SK-N-SH (cell line): Measurements from ENCODE around the gene CYREN. TPM values are rescaled to one million over a fixed set of nuclear protein-coding genes. Genes with fewer than 3 reads are reported as not detected.

Experiments used
- CTCF ChIA-PET: fragments of 300-600, 350-600 bp; formaldehyde crosslinking; extraction: SDS; loops from one replicate; lab custom pipeline; 2021; lab: Yijun Ruan, JAX
- POLR2A ChIA-PET: fragments of 350-600 bp; sonication (Branson Sonifier 250); formaldehyde crosslinking; extraction: SDS; loops from one replicate; lab custom pipeline; 2020; ENCODE audit warnings: antibody characterized with exemption, inconsistent platforms; lab: Yijun Ruan, JAX
- DNase-seq: peaks from one replicate; pipeline ENCODE4 v3.0.0; 2012
- H2AFZ ChIP-seq: fragments of 200-600 bp; sonication (generic); 2 replicates; pipeline ENCODE4 v1.8.1; 2016; ENCODE audit warnings: antibody characterized with exemption, mild to moderate bottlenecking, low read depth
- H3F3A ChIP-seq: fragments of 200-600 bp; sonication (generic); replicated peaks from 2 replicates; pipeline ENCODE3; 2016; ENCODE audit warnings: antibody characterized with exemption, mild to moderate bottlenecking; ENCODE audit not compliant: insufficient read depth
- H3K27ac ChIP-seq, 2 experiments: fragments of 200-500 bp in 1 of 2; fragments of 200-600 bp in 1 of 2; sonication (Bioruptor generic) in 1 of 2; sonication (generic), shearing (Covaris generic) in 1 of 2; 2 replicates each; pipeline versions ENCODE4 v1.5.1 to v1.6.1; 2014 to 2016; ENCODE audit warnings: low read depth in 2 of 2, inconsistent platforms in 1 of 2, low read length in 1 of 2, mild to moderate bottlenecking in 1 of 2, mixed read lengths in 1 of 2
- H3K27me3 ChIP-seq: fragments of 200-600 bp; sonication (generic), shearing (Covaris generic); 2 replicates; pipeline ENCODE4 v1.6.1; 2016; ENCODE audit warnings: mixed run types; ENCODE audit not compliant: insufficient read depth
- H3K36me3 ChIP-seq, 2 experiments: fragments of 200-500 bp in 1 of 2; fragments of 200-600 bp in 1 of 2; sonication (Bioruptor generic) in 1 of 2; sonication (generic) in 1 of 2; replicated peaks in 1 of 2; 2 replicates each; pipeline versions ENCODE3 to v1.5.1; 2014 to 2016; ENCODE audit warnings: low read length in 1 of 2, mild to moderate bottlenecking in 1 of 2; ENCODE audit not compliant: insufficient read depth in 2 of 2, control insufficient read depth in 1 of 2
- H3K4me1 ChIP-seq, 2 experiments: fragments of 200-500 bp in 1 of 2; fragments of 200-600 bp in 1 of 2; sonication (Bioruptor generic) in 1 of 2; sonication (generic), shearing (Covaris generic) in 1 of 2; 2 replicates each; pipeline versions ENCODE4 v1.5.1 to v1.6.1; 2014 to 2016; ENCODE audit warnings: low read depth in 1 of 2, low read length in 1 of 2, mixed run types in 1 of 2; ENCODE audit not compliant: insufficient read depth in 2 of 2, control insufficient read depth in 1 of 2
- H3K4me2 ChIP-seq: fragments of 200-600 bp; sonication (generic), shearing (Covaris generic); 2 replicates; pipeline ENCODE4 v1.6.1; 2017; ENCODE audit warnings: mixed run types
- H3K4me3 ChIP-seq, 2 experiments: fragments of 200-500 bp in 1 of 2; fragments of 200-600 bp in 1 of 2; sonication (Bioruptor generic) in 1 of 2; sonication (generic), shearing (Covaris generic) in 1 of 2; 2 replicates each; pipeline versions ENCODE4 v1.5.1 to v1.8.1; 2014 to 2016; ENCODE audit warnings: low read depth in 2 of 2, inconsistent platforms in 1 of 2, low read length in 1 of 2, mild to moderate bottlenecking in 1 of 2, mixed read lengths in 1 of 2, moderate library complexity in 1 of 2
- H3K79me2 ChIP-seq: fragments of 200-600 bp; sonication (generic); 2 replicates; pipeline ENCODE4 v1.8.1; 2017; ENCODE audit warnings: mild to moderate bottlenecking; ENCODE audit not compliant: insufficient read depth
- H3K9ac ChIP-seq: fragments of 200-600 bp; sonication (generic); 2 replicates; pipeline ENCODE4 v1.6.1; 2017; ENCODE audit warnings: mixed run types
- H3K9me2 ChIP-seq: fragments of 200-600 bp; sonication (generic); 2 replicates; pipeline ENCODE4 v1.6.1; 2017; ENCODE audit warnings: mixed run types
- H3K9me3 ChIP-seq: fragments of 200-600 bp; sonication (generic); 2 replicates; pipeline ENCODE4 v1.6.1; 2017; ENCODE audit warnings: mixed run types, mild to moderate bottlenecking, moderate library complexity
- H4K20me1 ChIP-seq: fragments of 200-600 bp; sonication (generic); 2 replicates; pipeline ENCODE4 v1.6.1; 2017; ENCODE audit warnings: mild to moderate bottlenecking, mixed run types; ENCODE audit not compliant: insufficient read depth
- CHD2 ChIP-seq: fragments of 150-350 bp; IDR thresholded peaks from 2 replicates; pipeline ENCODE4 v1.6.1; 2018; ENCODE audit warnings: low read length; ENCODE audit not compliant: partially characterized antibody
- EZH2phosphoT487 ChIP-seq: fragments of 200-600 bp; sonication (generic); IDR thresholded peaks from 2 replicates; pipeline ENCODE4 v1.6.1; 2017; ENCODE audit warnings: low read depth, mixed run types, mild to moderate bottlenecking, antibody characterized with exemption, moderate library complexity, borderline replicate concordance
- FOSL2 ChIP-seq: IDR thresholded peaks from 2 replicates; pipeline ENCODE4 v1.4.0; 2012; ENCODE audit warnings: low read depth, mild to moderate bottlenecking, moderate library complexity, borderline replicate concordance
- FOXJ3 ChIP-seq: sonication (generic); formaldehyde crosslinking; IDR thresholded peaks from 2 replicates; pipeline ENCODE4 v1.5.1; 2020; ENCODE audit warnings: mild to moderate bottlenecking, missing genetic modification reagents
- GABPA ChIP-seq: IDR thresholded peaks from 2 replicates; pipeline ENCODE4 v1.4.0; 2012; ENCODE audit warnings: low read depth, mild to moderate bottlenecking
- GATA2 ChIP-seq: sonication (generic); formaldehyde crosslinking; IDR thresholded peaks from 2 replicates; pipeline ENCODE4 v1.5.0; 2020; ENCODE audit warnings: mild to moderate bottlenecking, missing genetic modification reagents
- IRF3 ChIP-seq: fragments of 150-350 bp; IDR thresholded peaks from 2 replicates; pipeline ENCODE4 v1.6.1; 2016; ENCODE audit warnings: mild to moderate bottlenecking, low read depth, low read length
- JUND ChIP-seq: IDR thresholded peaks from 2 replicates; pipeline ENCODE4 v1.4.0; 2012
- MXI1 ChIP-seq: IDR thresholded peaks from 2 replicates; pipeline ENCODE4 v1.6.1; 2012; ENCODE audit warnings: mild to moderate bottlenecking, low read depth, low read length, improper control_type of control experiment
- NFIC ChIP-seq: IDR thresholded peaks from 2 replicates; pipeline ENCODE4 v1.4.0; 2012; ENCODE audit warnings: borderline replicate concordance
- NRF1 ChIP-seq: IDR thresholded peaks from 2 replicates; pipeline ENCODE4 v1.6.1; 2012; ENCODE audit warnings: low read depth, mild to moderate bottlenecking, low read length
- SIN3A ChIP-seq: IDR thresholded peaks from 2 replicates; pipeline ENCODE4 v1.6.1; 2012; ENCODE audit warnings: low read depth, mild to moderate bottlenecking, low read length, moderate library complexity, borderline replicate concordance
- TCF12 ChIP-seq: IDR thresholded peaks from 2 replicates; pipeline ENCODE4 v1.4.0; 2012
- YY1 ChIP-seq: IDR thresholded peaks from 2 replicates; pipeline ENCODE4 v1.4.0; 2012; ENCODE audit warnings: low read depth, mild to moderate bottlenecking
- WGBS: methylation state at CpG from one replicate; pipeline ENCODE4 v1.1.6; 2017; ENCODE audit warnings: low lambda C conversion rate; 5-methylcytosine and 5-hydroxymethylcytosine counted together
- polyA plus RNA-seq, 3 experiments: library from polyadenylated mRNA; depleted of rRNA; stranded (reverse); fragments of >200 nt; gene quantifications; 2 replicates each; pipeline ENCODE4 v1.2.3, GENCODE V29; 2012
- TF ChIP-seq, protein P1 (sequence below): IDR thresholded peaks from 2 replicates; pipeline ENCODE4 v1.4.0; 2012; ENCODE audit warnings: low read depth, borderline replicate concordance
- TF ChIP-seq, protein P2 (sequence below): IDR thresholded peaks from 2 replicates; pipeline ENCODE4 v1.4.0; 2012; ENCODE audit warnings: low read depth

Gene CYREN
- polyA plus RNA-seq, 1 of the 3 experiments (the other 2 are of a cell fraction) = 53.4 TPM

GRCh38 chr7:135185471-135186260 lies 15.2 kb upstream of the CYREN start:
- no peaks in the 10 kb centered on the region for H3K79me2 ChIP-seq
- 70% methylated on average over 7 of the region's 7 CpGs for WGBS
- H3K4me2 ChIP-seq = no peak overlapping the region
- peaks cover 20% of the 10 kb centered on the region for H3K9me3 ChIP-seq
- no peak for DNase-seq
- H3F3A ChIP-seq = no peaks in the 10 kb centered on the region
- H3K9ac ChIP-seq = no peak overlapping the region
- ChIA-PET CTCF (interaction anchor here (0.6 to 1.2 kb wide), 2 partner anchors 15 to 539 kb away, joined by 3 to 5 read pairs; partner anchors contain the start of genes BPGM and CYREN), POLR2A (no interaction called here)
- no peak overlapping the region for H2AFZ ChIP-seq
- H3K27me3 ChIP-seq = no peaks in the 10 kb centered on the region
- H3K4me3 ChIP-seq = no peak overlapping the region
- peaks cover 0 to 10% of the 10 kb centered on the region in 2 experiments; a peak in 2 of 4 replicates for H3K4me1 ChIP-seq
- TF ChIP-seq FOSL2 (no peak), NRF1 (no peak), GATA2 (CRISPR knock-in tag) (no peak), FOXJ3 (CRISPR knock-in tag) (no peak), CHD2 (no peak), IRF3 (no peak)
- peaks cover 14 to 46% of the 10 kb centered on the region in 2 experiments for H3K36me3 ChIP-seq
- no peaks in the 10 kb centered on the region for H4K20me1 ChIP-seq
- H3K27ac ChIP-seq = no peak overlapping the region
- H3K9me2 ChIP-seq = no peaks in the 10 kb centered on the region

GRCh38 chr7:135184254-135184841 lies 13.8 kb upstream of the CYREN start:
- H3K27ac ChIP-seq = no peak overlapping the region
- CTCF ChIA-PET = interaction anchor here (1.1 kb wide), 1 partner anchor 13 kb away, joined by 6 read pairs; the partner anchor contains the start of gene CYREN

More at GRCh38 chr7:135184254-135184841, 13.8 kb upstream of the CYREN start:
- Histone ChIP-seq H3K4me3 (no peak overlapping the region), H3K4me2 (no peak overlapping the region), H3K9me3 (peaks cover 28% of the 10 kb centered on the region), H4K20me1 (no peaks in the 10 kb centered on the region), H2AFZ (no peak overlapping the region), H3K36me3 (peaks cover 14 to 45% of the 10 kb centered on the region in 2 experiments), H3F3A (no peaks in the 10 kb centered on the region), H3K27me3 (no peaks in the 10 kb centered on the region), H3K9ac (no peak overlapping the region), H3K4me1 (peaks cover 0 to 3% of the 10 kb centered on the region in 2 experiments; a peak in 1 of 4 replicates), H3K9me2 (no peaks in the 10 kb centered on the region), H3K79me2 (no peaks in the 10 kb centered on the region)
- WGBS = 87% methylated on average over 5 of the region's 5 CpGs
- POLR2A ChIA-PET = no interaction called here
- no peak for DNase-seq
- TF ChIP-seq, protein P1, sequence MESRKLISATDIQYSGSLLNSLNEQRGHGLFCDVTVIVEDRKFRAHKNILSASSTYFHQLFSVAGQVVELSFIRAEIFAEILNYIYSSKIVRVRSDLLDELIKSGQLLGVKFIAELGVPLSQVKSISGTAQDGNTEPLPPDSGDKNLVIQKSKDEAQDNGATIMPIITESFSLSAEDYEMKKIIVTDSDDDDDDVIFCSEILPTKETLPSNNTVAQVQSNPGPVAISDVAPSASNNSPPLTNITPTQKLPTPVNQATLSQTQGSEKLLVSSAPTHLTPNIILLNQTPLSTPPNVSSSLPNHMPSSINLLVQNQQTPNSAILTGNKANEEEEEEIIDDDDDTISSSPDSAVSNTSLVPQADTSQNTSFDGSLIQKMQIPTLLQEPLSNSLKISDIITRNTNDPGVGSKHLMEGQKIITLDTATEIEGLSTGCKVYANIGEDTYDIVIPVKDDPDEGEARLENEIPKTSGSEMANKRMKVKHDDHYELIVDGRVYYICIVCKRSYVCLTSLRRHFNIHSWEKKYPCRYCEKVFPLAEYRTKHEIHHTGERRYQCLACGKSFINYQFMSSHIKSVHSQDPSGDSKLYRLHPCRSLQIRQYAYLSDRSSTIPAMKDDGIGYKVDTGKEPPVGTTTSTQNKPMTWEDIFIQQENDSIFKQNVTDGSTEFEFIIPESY = no peak
- no peak for TF ChIP-seq GATA2 (CRISPR knock-in tag)
- TF ChIP-seq JUND = no peak
- TF ChIP-seq EZH2phosphoT487 = no peak
- no peak for TF ChIP-seq NFIC
- no peak for TF ChIP-seq GABPA
- no peak for TF ChIP-seq MXI1
- TF ChIP-seq YY1 = no peak
- TF ChIP-seq, protein P2, sequence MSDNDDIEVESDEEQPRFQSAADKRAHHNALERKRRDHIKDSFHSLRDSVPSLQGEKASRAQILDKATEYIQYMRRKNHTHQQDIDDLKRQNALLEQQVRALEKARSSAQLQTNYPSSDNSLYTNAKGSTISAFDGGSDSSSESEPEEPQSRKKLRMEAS = no peak
- no peak for TF ChIP-seq TCF12
- no peak for TF ChIP-seq FOXJ3 (CRISPR knock-in tag)
- TF ChIP-seq SIN3A = no peak
